Osteoblast (primary cell): Measurements from ENCODE around the gene DDX60. TPM values are rescaled to one million over a fixed set of nuclear protein-coding genes. Genes with fewer than 3 reads are reported as not detected.
A peak's percentile ranks its signal among the peaks of the same experiment; 100 is the strongest.

Experiments
- DNase-seq: peaks from one replicate; pipeline ENCODE4 v3.0.0; 2011; ENCODE audit warnings: low spot score, mixed read lengths; ENCODE audit not compliant: insufficient read length; ENCODE audit errors: missing footprints
- H2AFZ ChIP-seq: 2 replicates; pipeline ENCODE4 v1.6.0; 2011; ENCODE audit warnings: mild to moderate bottlenecking, low read length
- H3K27ac ChIP-seq: 2 replicates; pipeline ENCODE4 v1.5.1; 2011; ENCODE audit warnings: mild to moderate bottlenecking, low read depth, low read length, moderate library complexity
- H3K27me3 ChIP-seq: 2 replicates; pipeline ENCODE4 v1.6.0; 2012; ENCODE audit warnings: mild to moderate bottlenecking, control low read depth, inconsistent platforms, low read length, moderate library complexity; ENCODE audit not compliant: insufficient read depth
- H3K36me3 ChIP-seq: 2 replicates; pipeline ENCODE4 v1.5.1; 2011; ENCODE audit warnings: mild to moderate bottlenecking, low read length, control low read depth, moderate library complexity; ENCODE audit not compliant: insufficient read depth
- H3K4me1 ChIP-seq: 2 replicates; pipeline ENCODE4 v1.5.1; 2011; ENCODE audit warnings: mild to moderate bottlenecking, low read length, control low read depth, moderate library complexity; ENCODE audit not compliant: insufficient read depth
- H3K4me2 ChIP-seq: 2 replicates; pipeline ENCODE4 v1.6.0; 2011; ENCODE audit warnings: mild to moderate bottlenecking, low read length; ENCODE audit not compliant: insufficient read depth
- H3K4me3 ChIP-seq: fragments of 200-600 bp; sonication (generic); 3 replicates; pipeline ENCODE4 v1.5.1; 2012; ENCODE audit warnings: mild to moderate bottlenecking, low read length, inconsistent platforms; ENCODE audit not compliant: insufficient read depth
- H3K79me2 ChIP-seq: 2 replicates; pipeline ENCODE4 v1.6.0; 2012; ENCODE audit warnings: mild to moderate bottlenecking, low read length, control low read depth, inconsistent platforms; ENCODE audit not compliant: insufficient read depth
- H3K9me3 ChIP-seq: 2 replicates; pipeline ENCODE4 v1.5.1; 2011; ENCODE audit warnings: low read depth, low read length, control low read depth
- H4K20me1 ChIP-seq: 2 replicates; pipeline ENCODE4 v1.6.0; 2012; ENCODE audit warnings: mild to moderate bottlenecking, low read length, control low read depth; ENCODE audit not compliant: insufficient read depth
- total RNA-seq: library from RNA; depleted of rRNA; stranded (reverse); fragments of >200 nt; gene quantifications from 2 replicates; pipeline ENCODE4 v1.2.3, GENCODE V29; 2012
- TF ChIP-seq, protein P1 (sequence below): IDR thresholded peaks from 2 replicates; pipeline ENCODE4 v1.5.1; 2011; ENCODE audit warnings: mild to moderate bottlenecking, low read depth, low read length, moderate library complexity; ENCODE audit errors: extremely low read depth

Gene DDX60
- total RNA-seq, 1 donor = 19.5 TPM

DNA sequence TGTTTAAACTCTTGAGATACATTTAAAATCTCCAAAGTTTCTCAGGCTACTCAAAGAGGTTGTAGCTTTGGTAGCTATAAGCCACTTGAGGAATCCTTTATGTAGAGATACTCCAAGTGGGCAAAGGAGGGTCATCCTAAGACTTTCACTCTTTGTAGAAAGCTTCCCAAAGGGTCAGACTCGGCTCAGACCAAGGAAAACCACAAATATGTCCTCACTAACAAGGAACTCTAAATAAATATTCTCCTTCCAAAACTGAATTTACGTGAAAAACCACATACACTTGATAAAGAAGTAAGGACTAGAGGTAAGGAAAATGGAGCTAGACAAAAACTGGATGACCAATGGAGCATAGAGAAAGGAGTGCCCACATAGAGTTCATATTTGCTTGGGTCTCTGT is 41.7 kb upstream of the DDX60 start:
- TF ChIP-seq, protein P1, sequence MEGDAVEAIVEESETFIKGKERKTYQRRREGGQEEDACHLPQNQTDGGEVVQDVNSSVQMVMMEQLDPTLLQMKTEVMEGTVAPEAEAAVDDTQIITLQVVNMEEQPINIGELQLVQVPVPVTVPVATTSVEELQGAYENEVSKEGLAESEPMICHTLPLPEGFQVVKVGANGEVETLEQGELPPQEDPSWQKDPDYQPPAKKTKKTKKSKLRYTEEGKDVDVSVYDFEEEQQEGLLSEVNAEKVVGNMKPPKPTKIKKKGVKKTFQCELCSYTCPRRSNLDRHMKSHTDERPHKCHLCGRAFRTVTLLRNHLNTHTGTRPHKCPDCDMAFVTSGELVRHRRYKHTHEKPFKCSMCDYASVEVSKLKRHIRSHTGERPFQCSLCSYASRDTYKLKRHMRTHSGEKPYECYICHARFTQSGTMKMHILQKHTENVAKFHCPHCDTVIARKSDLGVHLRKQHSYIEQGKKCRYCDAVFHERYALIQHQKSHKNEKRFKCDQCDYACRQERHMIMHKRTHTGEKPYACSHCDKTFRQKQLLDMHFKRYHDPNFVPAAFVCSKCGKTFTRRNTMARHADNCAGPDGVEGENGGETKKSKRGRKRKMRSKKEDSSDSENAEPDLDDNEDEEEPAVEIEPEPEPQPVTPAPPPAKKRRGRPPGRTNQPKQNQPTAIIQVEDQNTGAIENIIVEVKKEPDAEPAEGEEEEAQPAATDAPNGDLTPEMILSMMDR = no peak
- Histone ChIP-seq H3K4me2 (no peak overlapping the region), H4K20me1 (no peaks in the 10 kb centered on the region), H3K27ac (no peak overlapping the region), H3K27me3 (no peaks in the 10 kb centered on the region), H2AFZ (no peak overlapping the region), H3K4me1 (no peaks in the 10 kb centered on the region), H3K36me3 (peaks cover 4% of the 10 kb centered on the region), H3K79me2 (no peaks in the 10 kb centered on the region), H3K9me3 (no peaks in the 10 kb centered on the region), H3K4me3 (no peak overlapping the region)
- DNase-seq = no peak

DNA sequence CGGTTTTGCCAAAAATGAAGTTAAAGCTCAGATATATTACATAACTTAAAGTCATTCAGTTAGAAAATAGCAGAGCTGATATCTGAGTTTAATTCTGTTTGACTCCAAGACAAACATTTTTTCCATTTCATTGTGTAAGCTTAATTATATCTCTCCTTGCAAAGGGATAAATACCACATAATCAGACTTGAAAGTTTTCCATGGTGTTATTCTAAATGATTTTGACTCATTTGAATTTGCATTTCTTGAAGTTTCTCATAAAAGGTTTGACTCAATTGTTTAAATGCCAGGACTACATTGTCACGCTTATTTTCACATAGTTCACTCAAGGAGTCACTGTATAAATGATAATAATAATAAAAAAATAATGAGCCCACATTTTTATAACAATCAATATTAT is 39.4 kb upstream of the DDX60 start:
- Histone ChIP-seq H3K27ac (no peak overlapping the region), H3K9me3 (no peaks in the 10 kb centered on the region), H2AFZ (no peak overlapping the region), H3K4me3 (no peak overlapping the region), H3K4me2 (no peak overlapping the region), H4K20me1 (no peaks in the 10 kb centered on the region), H3K79me2 (no peaks in the 10 kb centered on the region), H3K4me1 (no peaks in the 10 kb centered on the region), H3K36me3 (peaks cover 4% of the 10 kb centered on the region), H3K27me3 (no peaks in the 10 kb centered on the region)
- TF ChIP-seq, protein P1 = no peak
- DNase-seq = peak; percentile 62

DNA sequence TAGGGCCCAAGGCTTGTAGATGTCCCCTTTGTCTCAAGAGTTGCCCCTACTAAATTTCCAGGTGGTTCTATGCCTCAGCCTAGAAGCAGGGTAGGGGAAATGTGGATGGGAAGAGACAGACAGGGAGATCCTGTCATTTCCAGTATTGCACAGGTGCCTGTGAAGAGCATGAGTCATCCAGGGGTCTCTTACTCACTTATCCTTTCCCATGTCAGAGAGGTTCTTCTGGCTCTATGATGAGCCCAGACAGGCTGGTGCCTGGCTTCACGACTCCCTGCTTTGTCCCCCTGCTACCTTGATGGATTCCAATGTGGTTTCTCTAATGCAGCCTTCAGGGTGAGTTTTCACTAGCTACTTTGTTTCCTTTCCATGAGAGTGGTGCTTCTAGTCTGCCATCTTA is 35.2 kb upstream of the DDX60 start:
- no peaks in the 10 kb centered on the region for H3K79me2 ChIP-seq
- H3K4me1 ChIP-seq = no peaks in the 10 kb centered on the region
- no peaks in the 10 kb centered on the region for H3K36me3 ChIP-seq
- H3K27ac ChIP-seq = no peak overlapping the region
- no peak overlapping the region for H2AFZ ChIP-seq
- H3K4me2 ChIP-seq = no peak overlapping the region
- DNase-seq = no peak
- H3K27me3 ChIP-seq = no peaks in the 10 kb centered on the region
- no peaks in the 10 kb centered on the region for H4K20me1 ChIP-seq
- TF ChIP-seq, protein P1 = no peak
- no peak overlapping the region for H3K4me3 ChIP-seq
- H3K9me3 ChIP-seq = no peaks in the 10 kb centered on the region

DNA sequence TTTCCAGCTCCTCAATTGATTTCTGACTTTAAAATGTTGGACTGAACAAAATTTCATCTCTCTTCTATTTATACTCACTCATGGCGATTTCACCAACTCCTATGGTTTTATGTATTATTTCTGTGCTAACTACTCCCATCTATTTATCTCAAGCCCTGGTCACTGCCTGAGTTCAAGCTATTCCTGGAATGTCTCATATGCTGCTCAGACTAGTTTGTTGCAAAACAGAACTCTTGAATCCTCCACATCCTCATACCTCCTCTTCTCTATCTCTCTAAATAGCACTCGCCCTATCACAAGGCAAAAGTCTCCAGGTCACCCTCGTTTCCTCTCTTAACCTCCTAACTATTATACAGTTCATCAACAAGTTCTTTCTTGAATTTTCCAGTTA is 19.0 kb upstream of the DDX60 start:
- Histone ChIP-seq H2AFZ (no peak overlapping the region), H3K4me2 (no peak overlapping the region)
- DNase-seq = no peak

More for the DNA sequence above, 19.0 kb upstream of the DDX60 start:
- Histone ChIP-seq H4K20me1 (no peaks in the 10 kb centered on the region), H3K9me3 (no peaks in the 10 kb centered on the region), H3K27ac (no peak overlapping the region), H3K4me1 (no peaks in the 10 kb centered on the region), H3K36me3 (no peaks in the 10 kb centered on the region), H3K4me3 (no peak overlapping the region), H3K27me3 (no peaks in the 10 kb centered on the region), H3K79me2 (no peaks in the 10 kb centered on the region)
- TF ChIP-seq, protein P1 = no peak
